Trophoblast cell (in vitro differentiated cells and primary cell): ENCODE measurements around the gene ZNF157.

Source experiments
- DNase-seq, 2 donors: peaks; one replicate each; pipeline ENCODE4 v3.0.0-alpha.2; 2016
- H2AFZ ChIP-seq: 2 replicates; pipeline ENCODE4 v1.6.1; 2013; ENCODE audit warnings: low read length, moderate library complexity, mild to moderate bottlenecking; ENCODE audit not compliant: insufficient read depth, poor library complexity
- H2AK5ac ChIP-seq: 2 replicates; pipeline ENCODE4 v1.6.1; 2013; ENCODE audit warnings: mild to moderate bottlenecking, low read length
- H2BK120ac ChIP-seq: 2 replicates; pipeline ENCODE4 v1.6.1; 2013; ENCODE audit warnings: low read length, mild to moderate bottlenecking, moderate library complexity; ENCODE audit not compliant: insufficient read depth, poor library complexity
- H2BK12ac ChIP-seq: 2 replicates; pipeline ENCODE4 v1.6.1; 2013; ENCODE audit warnings: mild to moderate bottlenecking, low read length, moderate library complexity
- H2BK5ac ChIP-seq: 2 replicates; pipeline ENCODE4 v1.6.1; 2013; ENCODE audit warnings: low read length, low read depth, moderate library complexity, mild to moderate bottlenecking; ENCODE audit not compliant: poor library complexity
- H3K14ac ChIP-seq: 2 replicates; pipeline ENCODE4 v1.6.1; 2013; ENCODE audit warnings: mild to moderate bottlenecking, low read length
- H3K18ac ChIP-seq: 2 replicates; pipeline ENCODE4 v1.6.1; 2013; ENCODE audit warnings: mild to moderate bottlenecking, low read length
- H3K23ac ChIP-seq: 2 replicates; pipeline ENCODE4 v1.6.1; 2013; ENCODE audit warnings: low read length
- H3K27ac ChIP-seq: 2 replicates; pipeline ENCODE4 v1.5.1; 2013; ENCODE audit warnings: low read depth, mild to moderate bottlenecking, inconsistent platforms, low read length, moderate library complexity
- H3K27me3 ChIP-seq: 2 replicates; pipeline ENCODE4 v1.6.1; 2013; ENCODE audit warnings: inconsistent platforms, mild to moderate bottlenecking, low read length, moderate library complexity; ENCODE audit not compliant: insufficient read depth
- H3K36me3 ChIP-seq, 2 experiments: 1 replicate in 1 of 2; 2 replicates in 1 of 2; pipeline ENCODE4 v1.6.1; 2013; ENCODE audit warnings: low read length in 2 of 2, mild to moderate bottlenecking in 2 of 2, moderate library complexity in 1 of 2; ENCODE audit not compliant: insufficient read depth in 2 of 2, control insufficient read depth in 1 of 2
- H3K4ac ChIP-seq: 2 replicates; pipeline ENCODE4 v1.6.1; 2013; ENCODE audit warnings: low read depth, mild to moderate bottlenecking, low read length, moderate library complexity
- H3K4me1 ChIP-seq, 2 experiments: 1 replicate in 1 of 2; 2 replicates in 1 of 2; pipeline ENCODE4 v1.6.1; 2013; ENCODE audit warnings: low read length in 2 of 2, mild to moderate bottlenecking in 2 of 2, moderate library complexity in 1 of 2; ENCODE audit not compliant: insufficient read depth in 2 of 2, control insufficient read depth in 1 of 2
- H3K4me2 ChIP-seq: 2 replicates; pipeline ENCODE4 v1.6.1; 2013; ENCODE audit warnings: inconsistent platforms, mild to moderate bottlenecking, low read length, moderate library complexity
- H3K4me3 ChIP-seq: 2 replicates; pipeline ENCODE4 v1.5.1; 2013; ENCODE audit warnings: mild to moderate bottlenecking, low read depth, low read length, inconsistent platforms
- H3K79me1 ChIP-seq: one replicate; pipeline ENCODE4 v1.6.1; 2013; ENCODE audit warnings: low read length
- H3K79me2 ChIP-seq: 2 replicates; pipeline ENCODE4 v1.6.1; 2013; ENCODE audit warnings: low read length, mild to moderate bottlenecking; ENCODE audit not compliant: control insufficient read depth, insufficient read depth, poor library complexity
- H3K9ac ChIP-seq: 2 replicates; pipeline ENCODE4 v1.6.1; 2013; ENCODE audit warnings: mild to moderate bottlenecking, low read length
- H3K9me3 ChIP-seq: 2 replicates; pipeline ENCODE4 v1.6.1; 2013; ENCODE audit warnings: low read depth, mild to moderate bottlenecking, control low read depth, inconsistent platforms, low read length; ENCODE audit not compliant: insufficient read depth
- H4K12ac ChIP-seq: 2 replicates; pipeline ENCODE4 v1.6.1; 2013; ENCODE audit warnings: low read depth, mild to moderate bottlenecking, low read length, moderate library complexity
- H4K8ac ChIP-seq: 2 replicates; pipeline ENCODE4 v1.6.1; 2013; ENCODE audit warnings: low read depth, mild to moderate bottlenecking, low read length, moderate library complexity
- H4K91ac ChIP-seq: one replicate; pipeline ENCODE4 v1.6.1; 2013; ENCODE audit warnings: low read depth, mild to moderate bottlenecking, low read length, moderate library complexity
- WGBS: extraction: QIAGEN DNeasy Blood & Tissue Kit; methylation state at CpG from one replicate; pipeline ENCODE4 v1.1.7; 2013; ENCODE audit warnings: missing lambda C conversion rate; ENCODE audit not compliant: insufficient read length, insufficient coverage; ENCODE audit errors: extremely low coverage; 5-methylcytosine and 5-hydroxymethylcytosine counted together

ZNF157 gene

DNA sequence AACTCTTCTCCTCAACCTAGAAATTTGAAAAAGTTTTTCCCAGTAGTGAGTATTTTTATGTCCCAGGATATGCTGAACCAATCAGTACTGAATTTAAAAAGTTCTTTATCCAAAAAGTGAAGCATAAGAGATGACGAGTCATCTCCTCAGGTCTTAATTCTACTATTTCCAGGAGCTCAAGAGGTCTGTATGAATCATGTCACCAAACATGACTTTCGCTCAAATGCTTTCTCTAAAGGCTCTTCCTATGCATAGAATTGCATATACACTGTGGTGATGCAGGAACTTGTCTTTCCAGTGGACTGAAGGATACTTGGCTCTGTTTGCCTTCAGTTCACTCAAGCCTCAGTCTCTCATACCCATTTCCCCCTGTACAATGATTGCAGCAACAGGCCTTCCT lies 76.6 kb downstream of the ZNF157 start:
- Histone ChIP-seq H3K27ac (no peak overlapping the region), H3K79me1 (no peaks in the 10 kb centered on the region), H3K4ac (no peak overlapping the region), H3K36me3 (peaks cover 5 to 8% of the 10 kb centered on the region in 2 experiments), H3K4me1 (no peaks in the 10 kb centered on the region), H4K8ac (no peak overlapping the region), H3K23ac (no peak overlapping the region), H2AFZ (no peak overlapping the region), H4K12ac (no peak overlapping the region), H2BK120ac (no peak overlapping the region), H3K27me3 (no peaks in the 10 kb centered on the region), H3K14ac (no peak overlapping the region), H2BK12ac (no peak overlapping the region), H4K91ac (no peak overlapping the region), H3K9ac (no peak overlapping the region), H3K79me2 (no peaks in the 10 kb centered on the region), H2BK5ac (no peak overlapping the region), H3K9me3 (no peaks in the 10 kb centered on the region), H3K18ac (no peak overlapping the region), H2AK5ac (no peak overlapping the region), H3K4me2 (no peak overlapping the region), H3K4me3 (no peak overlapping the region)
- no peak for DNase-seq
- no CpG with 5 or more reads among the region's 2 CpGs for WGBS

- Histone ChIP-seq H2BK12ac (no peak overlapping the region), H4K91ac (no peak overlapping the region), H3K14ac (no peak overlapping the region), H3K4me2 (no peak overlapping the region), H4K8ac (no peak overlapping the region), H2AFZ (no peak overlapping the region), H3K18ac (no peak overlapping the region), H2BK5ac (no peak overlapping the region), H2BK120ac (no peak overlapping the region), H3K4me3 (no peak overlapping the region), H3K4me1 (no peaks in the 10 kb centered on the region), H4K12ac (no peak overlapping the region), H3K23ac (no peak overlapping the region), H3K9me3 (no peaks in the 10 kb centered on the region), H3K9ac (no peak overlapping the region), H3K4ac (no peak overlapping the region), H3K79me1 (no peaks in the 10 kb centered on the region), H3K79me2 (no peaks in the 10 kb centered on the region), H3K27me3 (no peaks in the 10 kb centered on the region), H3K27ac (no peak overlapping the region), H3K36me3 (peaks cover 9 to 12% of the 10 kb centered on the region in 2 experiments), H2AK5ac (no peak overlapping the region)
- no CpG with 5 or more reads among the region's 11 CpGs for WGBS
- DNase-seq = no peak
Observed at GRCh38 chrX:47447607-47448006, 77.2 kb downstream of the ZNF157 start.

DNA sequence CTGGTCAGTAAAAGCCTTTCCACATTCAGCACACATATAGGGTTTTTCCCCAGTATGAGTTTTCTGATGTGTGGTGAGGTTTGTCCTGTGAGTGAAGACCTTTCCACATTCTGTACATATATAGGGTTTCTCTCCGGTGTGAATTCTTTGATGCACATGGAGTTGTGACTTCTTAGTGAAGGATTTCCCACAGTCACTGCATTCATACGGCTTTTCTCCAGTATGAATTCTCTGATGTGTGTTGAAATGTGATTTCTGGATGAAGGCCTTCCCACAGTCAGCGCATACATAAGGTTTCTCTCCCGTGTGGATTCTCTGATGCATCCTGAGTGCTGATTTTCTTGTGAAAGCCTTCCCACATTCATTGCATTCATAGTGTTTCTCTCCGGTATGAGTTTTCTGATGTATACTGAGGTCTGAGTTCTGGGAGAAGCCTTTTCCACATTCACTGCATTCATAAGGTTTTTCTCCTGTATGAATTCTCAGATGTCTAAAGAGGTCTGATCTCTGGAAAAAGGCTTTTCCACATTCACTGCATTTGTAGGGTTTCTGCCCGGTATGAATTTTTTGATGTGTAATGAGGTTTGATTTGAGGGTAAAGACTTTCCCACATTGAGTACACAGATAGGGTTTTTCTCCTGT lies 77.9 kb downstream of the ZNF157 start:
- Histone ChIP-seq H3K4ac (no peak overlapping the region), H4K91ac (no peak overlapping the region), H4K8ac (no peak overlapping the region), H3K79me1 (no peaks in the 10 kb centered on the region), H3K23ac (no peak overlapping the region), H2AFZ (no peak overlapping the region), H3K4me3 (no peak overlapping the region), H3K18ac (no peak overlapping the region), H2BK5ac (no peak overlapping the region), H3K9ac (no peak overlapping the region), H2AK5ac (no peak overlapping the region), H3K27me3 (no peaks in the 10 kb centered on the region), H3K4me1 (no peaks in the 10 kb centered on the region), H3K9me3 (no peaks in the 10 kb centered on the region), H2BK120ac (no peak overlapping the region), H3K36me3 (peaks cover 9 to 12% of the 10 kb centered on the region in 2 experiments), H3K79me2 (no peaks in the 10 kb centered on the region), H2BK12ac (no peak overlapping the region), H4K12ac (no peak overlapping the region), H3K27ac (no peak overlapping the region), H3K4me2 (no peak overlapping the region), H3K14ac (no peak overlapping the region)
- no CpG with 5 or more reads among the region's 6 CpGs for WGBS
- no peak for DNase-seq

- Histone ChIP-seq H2BK12ac (no peak overlapping the region), H3K4me3 (no peak overlapping the region), H3K4me1 (no peaks in the 10 kb centered on the region), H4K8ac (no peak overlapping the region), H3K23ac (no peak overlapping the region), H3K4ac (no peak overlapping the region), H2AFZ (no peak overlapping the region), H3K9ac (no peak overlapping the region), H3K14ac (no peak overlapping the region), H3K9me3 (no peaks in the 10 kb centered on the region), H3K27ac (no peak overlapping the region), H3K4me2 (no peak overlapping the region), H3K79me1 (no peaks in the 10 kb centered on the region), H4K91ac (no peak overlapping the region), H3K36me3 (peaks cover 15 to 17% of the 10 kb centered on the region in 2 experiments), H2AK5ac (no peak overlapping the region), H3K79me2 (no peaks in the 10 kb centered on the region), H3K27me3 (no peaks in the 10 kb centered on the region), H4K12ac (no peak overlapping the region), H2BK5ac (no peak overlapping the region), H2BK120ac (no peak overlapping the region), H3K18ac (no peak overlapping the region)
- no CpG with 5 or more reads among the region's 8 CpGs for WGBS
- no peak for DNase-seq
Observed at GRCh38 chrX:47452112-47452511, 81.7 kb downstream of the ZNF157 start.
